Endothelial cell of umbilical vein (primary cell): Measurements from ENCODE around the gene BCAS4. TPM values are rescaled to one million over a fixed set of nuclear protein-coding genes. Genes with fewer than 3 reads are reported as not detected.

Experiments used
- BruUV-seq: library from RNA; stranded (reverse); fragments of 400-500 nt; replicated peaks from 2 replicates; lab custom pipeline; 2021; lab: Mats Ljungman, UMichigan
- CTCF ChIA-PET: fragments of 300-600, 350-600 bp; sonication (Branson Sonifier 250); formaldehyde crosslinking; loops from one replicate; lab custom pipeline; 2021; ENCODE audit warnings: antibody characterized with exemption, inconsistent platforms; lab: Charles Lee
- POLR2A ChIA-PET: fragments of 300-600, 350-600 bp; sonication (Branson Sonifier 250); formaldehyde crosslinking; loops from one replicate; lab custom pipeline; 2021; ENCODE audit warnings: antibody characterized with exemption, inconsistent platforms; lab: Charles Lee
- DNase-seq: peaks from one replicate; pipeline ENCODE4 v3.0.0-alpha.2; 2011; ENCODE audit warnings: low read depth, low spot score
- FAIRE-seq: peaks from 2 replicates; lab custom pipeline; 2011; peaks lifted over from hg19 to GRCh38; lab: Jason Lieb, UNC
- H2AFZ ChIP-seq: 2 replicates; pipeline ENCODE4 v1.6.0; 2012; ENCODE audit warnings: low read depth, low read length, control low read depth, inconsistent platforms
- H3K27ac ChIP-seq: 2 replicates; pipeline ENCODE4 v1.5.1; 2011; ENCODE audit warnings: low read depth, mild to moderate bottlenecking, control low read depth, low read length, moderate library complexity; ENCODE audit not compliant: insufficient read depth
- H3K27me3 ChIP-seq, 2 experiments: 2 replicates each; pipeline versions ENCODE4 v1.6.0 to v1.6.1; 2011; ENCODE audit warnings: low read length in 2 of 2, mixed read lengths in 1 of 2; ENCODE audit not compliant: control insufficient read depth in 2 of 2, insufficient read depth in 2 of 2
- H3K36me3 ChIP-seq, 2 experiments: 2 replicates in 1 of 2; 3 replicates in 1 of 2; pipeline ENCODE4 v1.5.1; 2011; ENCODE audit warnings: low read length in 2 of 2, mild to moderate bottlenecking in 1 of 2, moderate library complexity in 1 of 2; ENCODE audit not compliant: control insufficient read depth in 2 of 2, insufficient read depth in 2 of 2; ENCODE audit errors: extremely low read depth in 1 of 2
- H3K4me1 ChIP-seq: 3 replicates; pipeline ENCODE4 v1.5.1; 2011; ENCODE audit warnings: mild to moderate bottlenecking, low read length; ENCODE audit not compliant: control insufficient read depth, insufficient read depth; ENCODE audit errors: extremely low read depth
- H3K4me2 ChIP-seq: 2 replicates; pipeline ENCODE4 v1.6.1; 2011; ENCODE audit warnings: low read length, control low read depth, mixed read lengths; ENCODE audit not compliant: insufficient read depth
- H3K4me3 ChIP-seq, 3 experiments: fragments of 200-600 bp in 1 of 3; sonication (generic), shearing (Covaris generic) in 1 of 3; replicated peaks in 1 of 3; 2 replicates each; pipeline ENCODE4 v1.5.1; 2011 to 2016; ENCODE audit warnings: control low read depth in 3 of 3, low read length in 3 of 3, mild to moderate bottlenecking in 2 of 3, inconsistent platforms in 1 of 3, low read depth in 1 of 3, moderate library complexity in 1 of 3; ENCODE audit not compliant: insufficient read depth in 1 of 3
- H3K79me2 ChIP-seq: 2 replicates; pipeline ENCODE4 v1.6.0; 2012; ENCODE audit warnings: low read length, inconsistent platforms; ENCODE audit not compliant: control insufficient read depth, insufficient read depth
- H3K9ac ChIP-seq: replicated peaks from 2 replicates; pipeline ENCODE3; 2011; ENCODE audit warnings: low read length, control low read depth; ENCODE audit not compliant: insufficient read depth; ENCODE audit errors: extremely low read depth
- H3K9me1 ChIP-seq: replicated peaks from 3 replicates; pipeline ENCODE4 v1.6.0; 2011; ENCODE audit warnings: mild to moderate bottlenecking, low read length; ENCODE audit not compliant: control insufficient read depth, insufficient read depth; ENCODE audit errors: extremely low read depth
- H3K9me3 ChIP-seq: replicated peaks from 2 replicates; pipeline ENCODE4 v1.5.1; 2012; ENCODE audit warnings: low read length, inconsistent platforms; ENCODE audit not compliant: control insufficient read depth, insufficient read depth
- H4K20me1 ChIP-seq: replicated peaks from 2 replicates; pipeline ENCODE3; 2011; ENCODE audit warnings: mild to moderate bottlenecking, low read length; ENCODE audit not compliant: control insufficient read depth, insufficient read depth; ENCODE audit errors: extremely low read depth
- CTCF ChIP-seq, 2 donors: IDR thresholded peaks; 1 replicate in 1 of 2; 2 replicates in 1 of 2; pipeline ENCODE4 v1.5.1; 2011; ENCODE audit warnings: low read length in 2 of 2, mild to moderate bottlenecking in 2 of 2, moderate library complexity in 2 of 2, control low read depth in 1 of 2, inconsistent platforms in 1 of 2, low read depth in 1 of 2; ENCODE audit not compliant: insufficient read depth in 1 of 2; ENCODE audit errors: extremely low read depth in 1 of 2
- EZH2 ChIP-seq: IDR thresholded peaks from 2 replicates; pipeline ENCODE4 v1.6.1; 2012; ENCODE audit warnings: borderline replicate concordance, low read depth, mild to moderate bottlenecking, moderate library complexity, low read length, inconsistent platforms; ENCODE audit not compliant: severe bottlenecking
- FOS ChIP-seq: IDR thresholded peaks from 2 replicates; pipeline ENCODE4 v1.6.1; 2011; ENCODE audit warnings: mild to moderate bottlenecking, low read length, moderate library complexity, borderline replicate concordance; ENCODE audit not compliant: insufficient read depth
- GATA2 ChIP-seq: IDR thresholded peaks from 2 replicates; pipeline ENCODE4 v1.7.0; 2011; ENCODE audit warnings: low read depth, mild to moderate bottlenecking, moderate library complexity, mixed read lengths, low read length; ENCODE audit not compliant: insufficient read length, insufficient read depth
- JUN ChIP-seq: IDR thresholded peaks from 2 replicates; pipeline ENCODE4 v1.6.1; 2011; ENCODE audit warnings: borderline replicate concordance, low read depth; ENCODE audit not compliant: insufficient read length, insufficient read depth
- MAX ChIP-seq: IDR thresholded peaks from 2 replicates; pipeline ENCODE4 v1.6.1; 2011; ENCODE audit not compliant: insufficient read depth, insufficient read length
- MYC ChIP-seq: IDR thresholded peaks from one replicate; pipeline ENCODE4 v1.6.1; 2011; ENCODE audit warnings: mild to moderate bottlenecking, low read depth, low read length
- POLR2A ChIP-seq: IDR thresholded peaks from 2 replicates; pipeline ENCODE4 v1.6.1; 2012; ENCODE audit warnings: low read depth, mild to moderate bottlenecking, control low read depth, low read length
- POLR2AphosphoS5 ChIP-seq: IDR thresholded peaks from 2 replicates; pipeline ENCODE4 v1.6.1; 2012; ENCODE audit warnings: low read depth, mild to moderate bottlenecking, control low read depth, low read length, moderate library complexity; ENCODE audit not compliant: insufficient read depth
- dilution Hi-C: fragments of 300-500 bp; cut with MboI; formaldehyde crosslinking; loops from one replicate; pipeline ENCODE4 v1.15.0; 2019; ENCODE audit warnings: low sequenced_read_pairs; ENCODE audit not compliant: extremely low pct_ligation_motif_present
- intact Hi-C: fragments of 100-400 bp; cut with micrococcal nuclease; formaldehyde crosslinking; loops from one replicate; pipeline ENCODE4 v1.10.0; 2022
- polyA plus RNA-seq, 4 experiments: library from polyadenylated mRNA; depleted of rRNA in 3 of 4; stranded (reverse) in 3 of 4; unstranded in 1 of 4; fragments of >200 nt; gene quantifications; 2 replicates each; pipeline versions ENCODE4 v1.2.1 to v1.2.3, GENCODE V29; 2011 to 2012; ENCODE audit warnings: missing spikeins in 1 of 4
- total RNA-seq: library from RNA; stranded (reverse); gene quantifications from 2 replicates; pipeline ENCODE4 v1.2.3, GENCODE V29; 2021

The BCAS4 gene
- total and polyA plus RNA-seq, 2 donors (not counting 3 experiments of a cell fraction or from before 2014, with no cell fraction given) = 1.0 to 1.5 TPM

DNA sequence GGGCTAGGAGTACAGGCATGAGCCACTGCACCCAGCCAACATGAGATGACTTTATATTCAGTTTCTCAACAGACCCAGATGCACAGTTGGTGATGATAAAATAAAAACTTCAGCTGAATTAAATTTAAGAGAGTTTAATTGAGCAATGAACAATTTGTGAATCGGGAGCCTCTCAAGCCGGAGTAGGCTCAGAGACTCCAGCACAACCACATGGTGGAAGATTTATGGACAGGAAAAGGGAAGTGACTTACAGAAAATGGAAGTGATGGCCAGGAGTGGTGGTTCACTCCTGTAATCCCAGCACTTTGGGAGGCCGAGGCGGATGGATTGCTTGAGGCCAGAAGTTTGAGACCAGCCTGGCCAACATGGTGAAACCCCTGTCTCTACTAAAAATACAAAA is 10.4 kb upstream of the BCAS4 start:
- intact Hi-C loops (no loop called here), dilution Hi-C loops (no loop called here)
- Histone ChIP-seq H3K27ac (no peak overlapping the region), H3K9ac (no peak overlapping the region), H3K4me3 (no peak overlapping the region), H3K4me1 (no peaks in the 10 kb centered on the region), H3K36me3 (no peaks in the 10 kb centered on the region), H3K9me3 (no peaks in the 10 kb centered on the region), H4K20me1 (no peaks in the 10 kb centered on the region), H3K9me1 (no peaks in the 10 kb centered on the region), H3K27me3 (peaks cover 0 to 7% of the 10 kb centered on the region in 2 experiments), H3K4me2 (no peak overlapping the region), H2AFZ (no peak overlapping the region), H3K79me2 (no peaks in the 10 kb centered on the region)
- no peak for FAIRE-seq
- CTCF ChIA-PET = interaction anchor here (0.6 to 4.2 kb wide), 2 partner anchors 10 to 214 kb away, joined by 3 to 26 read pairs; partner anchors contain the start of gene BCAS4
- POLR2A ChIA-PET = no interaction called here
- TF ChIP-seq CTCF (IDR thresholded peaks at IDR 0.05; ENCODE audit: extremely low read depth in 1 of 2, insufficient read depth in 1 of 2, low read depth in 1 of 2, low read length in 2 of 2) (no peak), POLR2AphosphoS5 (no peak), GATA2 (no peak), EZH2 (no peak), MYC (no peak), JUN (no peak), FOS (no peak), POLR2A (no peak), MAX (no peak)
- no peak for DNase-seq
- no TSS peak for BruUV-seq
